Upper lobe of left lung (tissue), 6 donors: Measurements from ENCODE around the gene MYADML2. TPM values are rescaled to one million over a fixed set of nuclear protein-coding genes. Genes with fewer than 3 reads are reported as not detected.

ENCODE experiments used
- ATAC-seq, 2 donors: fragments of 200-7000 bp; cut with Tn5 transposase; one replicate each; pipeline ENCODE4 v1.9.1; 2022; ENCODE audit warnings: mild to moderate bottlenecking in 2 of 2, moderate library complexity in 2 of 2; ENCODE audit not compliant: low FRiP score in 2 of 2
- DNase-seq, 2 donors: peaks; one replicate each; pipeline ENCODE4 v3.0.0-alpha.2; 2019 to 2020
- H3K27ac ChIP-seq, 4 donors: fragments of 200-600 bp; sonication (generic); one replicate each; pipeline ENCODE4 v1.5.1; 2016 to 2019
- H3K27me3 ChIP-seq, 4 donors: fragments of 200-600 bp; sonication (generic); one replicate each; pipeline ENCODE4 v1.5.1; 2017 to 2019
- H3K36me3 ChIP-seq, 4 donors: fragments of 200-600 bp; sonication (generic); one replicate each; pipeline ENCODE4 v1.5.1; 2016 to 2019
- H3K4me1 ChIP-seq, 4 donors: fragments of 200-600 bp; sonication (generic); one replicate each; pipeline ENCODE4 v1.5.1; 2018 to 2019
- H3K4me3 ChIP-seq, 4 donors: fragments of 200-600 bp; sonication (generic); one replicate each; pipeline ENCODE4 v1.5.1; 2017 to 2019; ENCODE audit warnings: mild to moderate bottlenecking in 2 of 4, moderate library complexity in 1 of 4
- H3K9me3 ChIP-seq, 4 donors: fragments of 200-600 bp; sonication (generic); one replicate each; pipeline ENCODE4 v1.5.1; 2018 to 2019
- CTCF ChIP-seq, 6 experiments: fragments of 450-650 bp in 4 of 6; fragments of 200-600 bp in 2 of 6; sonication (generic) in 2 of 6; IDR thresholded peaks; one replicate each; pipeline ENCODE4 v1.5.1; 2016 to 2019; ENCODE audit warnings: antibody characterized with exemption in 6 of 6
- EP300 ChIP-seq, 4 donors: sonication (generic); formaldehyde crosslinking; IDR thresholded peaks; one replicate each; pipeline ENCODE4 v1.5.1; 2017; ENCODE audit warnings: antibody characterized with exemption in 4 of 4, control low read depth in 2 of 4
- POLR2A ChIP-seq, 4 donors: fragments of 450-650 bp; IDR thresholded peaks; one replicate each; pipeline ENCODE4 v1.5.1; 2016 to 2017; ENCODE audit warnings: antibody characterized with exemption in 4 of 4, mild to moderate bottlenecking in 2 of 4
- POLR2AphosphoS5 ChIP-seq, 2 donors: sonication (generic); formaldehyde crosslinking; IDR thresholded peaks; one replicate each; pipeline ENCODE4 v1.5.1; 2017; ENCODE audit warnings: antibody characterized with exemption in 2 of 2
- WGBS, 2 donors: methylation state at CpG; one replicate each; pipeline ENCODE4 v1.1.5; 2017 to 2018; 5-methylcytosine and 5-hydroxymethylcytosine counted together
- total RNA-seq, 6 donors: library from RNA; depleted of rRNA in 4 of 6; stranded (reverse); fragments of >200 nt in 4 of 6; gene quantifications; one replicate each; pipeline versions ENCODE4 v1.1.0 to v1.2.1, GENCODE V29; 2016 to 2021
- donor health status: DM: no; HTN: no; CAD: no; lungs with moderate emphysema.
- donor health status: DM: no; HTN: yes; CAD: no; lungs with severe emphysema.

Gene MYADML2
- total RNA-seq, 6 donors from 2014 or later, result not detected

DNA sequence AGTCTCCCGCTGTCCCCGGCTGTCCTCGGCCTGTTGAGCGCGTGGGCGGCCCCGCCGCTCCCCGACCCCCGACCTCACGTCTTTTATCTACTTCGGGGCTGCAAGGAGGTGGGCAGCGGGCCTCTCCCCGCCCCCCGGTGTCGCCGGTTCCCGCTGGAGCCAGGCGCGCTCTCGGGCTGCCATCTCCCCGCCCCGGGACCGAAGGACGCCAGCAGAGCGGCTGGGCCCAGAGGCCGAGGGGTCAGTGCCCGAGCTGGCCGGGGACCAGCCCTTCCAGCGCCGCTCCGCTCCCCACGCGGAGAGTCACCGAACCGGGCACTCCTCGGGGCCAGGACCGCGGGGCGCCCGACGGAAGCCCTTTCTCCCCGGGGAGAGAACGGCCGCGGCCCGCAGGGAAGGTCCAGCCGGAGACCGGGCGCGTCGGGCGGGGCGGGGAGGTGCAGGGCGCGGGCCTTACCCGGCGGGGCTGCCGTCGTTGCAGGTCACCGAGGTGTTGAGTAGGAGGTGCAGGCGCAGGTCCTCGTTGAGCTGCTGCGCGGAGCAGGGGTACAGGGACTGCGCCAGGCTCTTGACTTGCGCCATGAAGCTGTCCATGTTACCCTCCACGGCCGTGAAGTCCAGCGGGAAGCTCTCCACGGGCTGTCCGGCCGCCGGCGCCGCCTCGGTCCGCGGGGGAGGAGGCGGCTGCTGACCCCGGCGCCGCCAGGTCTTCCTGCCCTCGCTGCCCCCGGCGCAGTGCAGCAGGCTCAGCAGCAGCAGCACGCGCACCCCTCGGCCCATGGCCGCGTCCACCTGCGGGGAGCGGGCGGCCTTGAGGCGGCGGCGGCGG lies 13.3 kb upstream of the MYADML2 start:
- WGBS, 2 donors, result 9 to 10% methylated on average over 2 to 21 of the region's 98 CpGs
- ATAC-seq, result peak in 1 of 2 donors; percentile 2
- H3K36me3 ChIP-seq, result no peaks in the 10 kb centered on the region
- TF ChIP-seq POLR2AphosphoS5 (IDR thresholded peaks at IDR 0.05) (no peak), POLR2A (IDR thresholded peaks at IDR 0.05) (no peak), CTCF (IDR thresholded peaks at IDR 0.05) (no peak), EP300 (IDR thresholded peaks at IDR 0.05) (no peak)
- H3K4me3 ChIP-seq, result peak overlapping the region in 3 of 4 donors; percentile 50 to 57 (median 52)
- no peak for DNase-seq
- H3K27ac ChIP-seq, result peak overlapping the region in 1 of 4 donors; percentile 49
- H3K27me3 ChIP-seq, result peaks cover 1 to 43% (median 17%) of the 10 kb centered on the region in 4 donors
- no peaks in the 10 kb centered on the region for H3K9me3 ChIP-seq
- H3K4me1 ChIP-seq, result peaks cover 14 to 35% (median 21%) of the 10 kb centered on the region in 4 donors

DNA sequence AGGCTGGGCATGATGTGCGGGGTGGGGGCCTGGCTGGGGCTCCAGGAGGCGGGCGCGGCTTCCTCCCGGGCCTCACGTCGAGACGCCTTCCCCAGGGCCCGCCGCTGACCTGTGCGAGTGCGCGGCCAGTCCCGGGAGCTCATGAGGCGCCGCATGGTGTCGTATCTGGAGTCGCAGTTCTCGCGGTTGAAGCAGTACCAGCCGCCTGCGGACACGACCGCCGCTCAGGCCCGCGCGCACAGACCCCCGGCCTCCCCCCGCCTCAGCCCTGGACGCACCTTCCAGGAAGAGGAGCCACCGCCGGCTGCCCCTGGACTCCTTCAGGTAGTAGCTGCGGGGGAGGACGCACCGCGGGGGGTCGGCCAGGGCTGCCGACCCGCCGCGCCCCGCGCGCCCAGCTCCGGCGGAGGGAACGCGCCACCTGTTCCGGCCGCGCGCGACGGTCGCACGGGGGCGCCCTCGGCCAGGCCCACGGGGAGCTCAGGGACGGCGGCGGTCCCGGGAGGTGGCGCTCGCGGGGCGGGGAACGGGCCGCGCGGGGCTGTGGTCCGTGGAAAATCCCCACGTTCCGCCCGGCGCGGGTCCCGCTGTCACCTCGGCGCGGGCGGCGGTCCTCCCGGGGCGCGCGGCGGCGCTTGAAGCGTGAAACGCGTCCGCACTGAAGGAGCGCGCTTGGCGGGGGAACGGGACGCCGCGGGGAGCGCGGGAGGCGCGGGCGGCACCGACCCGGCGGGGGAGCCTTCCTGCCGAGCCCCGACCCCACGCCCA lies 12.5 kb upstream of the MYADML2 start:
- Histone ChIP-seq H3K9me3 (no peaks in the 10 kb centered on the region), H3K4me1 (peaks cover 14 to 33% (median 21%) of the 10 kb centered on the region in 4 donors), H3K27me3 (peaks cover 1 to 43% (median 17%) of the 10 kb centered on the region in 4 donors), H3K27ac (peak overlapping the region in 1 of 4 donors; percentile 49), H3K36me3 (no peaks in the 10 kb centered on the region), H3K4me3 (peak overlapping the region in 3 of 4 donors; percentile 50 to 57 (median 52))
- ATAC-seq (peak; percentile 72 to 90), DNase-seq (peak; percentile 79 to 97)
- 0% methylated on average over 2 to 10 of the region's 112 CpGs for WGBS, 2 donors
- peak; percentile 79 to 100 (median 99) for TF ChIP-seq CTCF (IDR thresholded peaks at IDR 0.05)
- no peak for TF ChIP-seq POLR2A (IDR thresholded peaks at IDR 0.05)

DNA sequence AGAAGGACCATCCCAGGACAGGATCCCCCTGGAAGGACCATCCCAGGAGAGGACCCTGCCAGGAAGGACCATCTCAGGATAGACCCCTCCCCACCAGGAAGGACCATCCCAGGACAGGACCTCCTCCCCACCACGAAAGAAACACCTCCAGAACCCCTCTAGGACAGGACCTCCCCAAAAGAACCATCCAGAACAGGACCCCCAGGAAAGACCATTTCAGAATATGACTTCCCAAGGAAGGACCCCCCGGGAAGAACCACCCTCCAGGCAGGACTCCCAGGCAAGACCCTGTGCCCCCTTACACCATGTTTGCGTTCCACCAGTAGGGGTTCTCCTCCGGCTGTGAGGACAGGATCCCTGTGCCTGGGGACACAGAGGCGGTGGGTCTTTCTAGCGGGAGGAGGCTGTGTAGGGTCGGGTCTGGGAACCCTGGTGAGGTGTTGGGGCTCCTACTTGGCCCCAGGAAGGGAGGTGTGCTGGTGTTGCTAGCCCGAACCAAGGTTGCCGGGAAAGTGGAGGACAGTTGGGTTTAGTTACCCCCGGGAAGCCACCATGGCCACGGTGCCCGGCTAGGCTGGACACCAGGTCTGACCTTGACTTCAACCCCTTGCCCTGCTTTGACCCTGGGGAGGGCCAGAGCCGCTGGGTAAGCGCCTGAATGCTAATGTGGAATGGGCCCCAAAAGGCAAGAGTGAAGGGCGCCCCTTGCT lies 11.8 kb upstream of the MYADML2 start:
- 70 to 76% methylated on average over 10 to 15 of the region's 15 CpGs for WGBS, 2 donors
- Histone ChIP-seq H3K9me3 (no peaks in the 10 kb centered on the region), H3K4me3 (peak overlapping the region in 2 of 4 donors; percentile 52 to 57), H3K27ac (no peak overlapping the region), H3K36me3 (no peaks in the 10 kb centered on the region), H3K4me1 (peaks cover 14 to 33% (median 21%) of the 10 kb centered on the region in 4 donors), H3K27me3 (peaks cover 1 to 43% (median 17%) of the 10 kb centered on the region in 4 donors)
- TF ChIP-seq POLR2A (IDR thresholded peaks at IDR 0.05), result no peak
- no peak for TF ChIP-seq CTCF (IDR thresholded peaks at IDR 0.05)
- TF ChIP-seq POLR2AphosphoS5 (IDR thresholded peaks at IDR 0.05), result no peak
- TF ChIP-seq EP300 (IDR thresholded peaks at IDR 0.05), result no peak
- DNase-seq (no peak), ATAC-seq (no peak)

- peaks cover 1 to 40% (median 17%) of the 10 kb centered on the region in 4 donors for H3K27me3 ChIP-seq
- peaks cover 14 to 33% (median 21%) of the 10 kb centered on the region in 4 donors for H3K4me1 ChIP-seq
- no peaks in the 10 kb centered on the region for H3K9me3 ChIP-seq
- no peak overlapping the region for H3K4me3 ChIP-seq
- peak in 1 of 2 donors; percentile 64 for DNase-seq
- H3K36me3 ChIP-seq, result no peaks in the 10 kb centered on the region
- ATAC-seq, result no peak
- TF ChIP-seq CTCF (IDR thresholded peaks at IDR 0.05) (no peak), POLR2A (IDR thresholded peaks at IDR 0.05) (no peak), POLR2AphosphoS5 (IDR thresholded peaks at IDR 0.05) (no peak), EP300 (IDR thresholded peaks at IDR 0.05) (no peak)
- 86 to 91% methylated on average over 17 to 19 of the region's 19 CpGs for WGBS, 2 donors
- no peak overlapping the region for H3K27ac ChIP-seq
These were observed 10.8 kb upstream of the MYADML2 start for GRCh38 chr17:81957691-81958432.
